NT2/D1 (cell line): Measurements from ENCODE around the gene PLXNA2.

ENCODE experiments used
- YY1 ChIP-seq: IDR thresholded peaks from 2 replicates; pipeline ENCODE4 v1.6.1; 2011; ENCODE audit not compliant: insufficient read length, insufficient read depth
- ZNF274 ChIP-seq: IDR thresholded peaks from 2 replicates; pipeline ENCODE4 v1.6.1; 2011; ENCODE audit warnings: mild to moderate bottlenecking, low read depth, low read length

DNA sequence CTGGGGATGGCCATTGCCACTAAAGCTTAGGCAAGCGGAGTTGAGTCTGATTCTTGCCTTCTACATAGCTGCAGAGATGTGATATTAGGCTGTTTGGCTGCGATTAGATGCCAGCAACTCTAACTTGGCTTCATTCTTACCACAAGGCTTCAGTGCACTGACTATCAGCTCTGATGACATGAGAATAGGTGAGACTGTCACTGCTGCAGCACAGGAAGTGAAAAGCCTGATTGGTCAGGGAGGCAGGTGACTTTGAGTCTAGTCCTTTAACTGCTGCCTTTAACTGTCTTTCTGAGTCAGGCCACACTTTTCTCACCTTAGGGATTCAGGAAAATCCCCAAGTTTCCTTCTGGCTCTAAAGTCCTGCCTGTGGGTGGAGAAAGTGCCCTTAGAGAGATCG, 14.1 kb upstream of the PLXNA2 start:
- TF ChIP-seq YY1 (no peak), ZNF274 (no peak)
